Stimulated activated CD4-positive, alpha-beta T cell treated with anti-CD3 and anti-CD28 coated beads, Interleukin-15, amount 100 ng/mL, for 24 hours (primary cell): ENCODE measurements around the gene NOP16.
A peak's percentile ranks its signal among the peaks of the same experiment; 100 is the strongest.

Experiments used
- DNase-seq: peaks from one replicate; pipeline ENCODE4 v3.0.0-alpha.2; 2020

NOP16 gene

DNA sequence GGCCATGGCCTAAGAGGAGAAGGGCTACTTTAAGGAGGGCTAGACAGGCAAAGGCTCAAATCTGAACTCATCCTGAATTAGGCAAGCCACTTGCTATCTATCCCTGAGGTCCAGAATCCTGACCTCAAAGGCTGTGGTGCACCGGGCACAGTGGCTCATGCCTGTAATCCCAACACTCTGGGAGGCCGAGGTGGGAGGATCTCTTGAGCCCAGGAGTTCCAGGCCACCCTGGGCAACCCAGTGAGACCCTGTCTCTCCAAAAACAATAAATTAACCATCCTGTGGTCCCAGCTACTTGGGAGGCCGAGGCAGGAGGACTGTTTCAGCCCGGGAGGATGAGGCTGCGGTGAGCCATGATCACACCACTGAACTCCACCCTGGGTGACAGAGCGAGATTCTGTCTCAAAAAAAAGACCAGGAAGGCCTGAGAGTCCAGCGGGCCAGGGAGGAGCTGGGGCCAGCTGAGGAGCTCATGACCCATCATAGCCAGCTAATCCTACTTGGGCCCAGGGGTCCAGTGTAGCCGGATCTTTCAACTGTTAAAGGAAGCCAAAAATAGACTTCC is 4.0 kb downstream of the NOP16 start:
- DNase-seq, result no peak

DNA sequence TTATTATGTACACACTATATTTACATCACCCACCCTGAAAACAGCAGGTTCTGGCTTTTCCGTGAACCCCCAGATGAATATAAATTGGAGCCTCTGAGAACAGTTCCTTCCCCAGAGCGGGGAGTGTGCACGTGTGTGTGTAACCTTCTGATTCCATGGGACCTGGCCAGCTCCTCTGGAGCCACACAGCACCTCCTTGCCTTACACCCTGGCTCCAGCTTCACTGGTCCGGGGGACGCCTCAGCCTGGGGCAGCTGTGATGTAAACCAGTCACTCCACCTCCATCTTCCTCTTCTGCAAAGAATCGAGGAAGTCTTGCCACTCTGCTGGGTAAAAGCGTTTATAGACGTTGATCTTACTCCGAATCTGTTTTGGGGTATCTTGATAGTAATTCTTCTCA is 4.4 kb downstream of the NOP16 start:
- no peak for DNase-seq

DNA sequence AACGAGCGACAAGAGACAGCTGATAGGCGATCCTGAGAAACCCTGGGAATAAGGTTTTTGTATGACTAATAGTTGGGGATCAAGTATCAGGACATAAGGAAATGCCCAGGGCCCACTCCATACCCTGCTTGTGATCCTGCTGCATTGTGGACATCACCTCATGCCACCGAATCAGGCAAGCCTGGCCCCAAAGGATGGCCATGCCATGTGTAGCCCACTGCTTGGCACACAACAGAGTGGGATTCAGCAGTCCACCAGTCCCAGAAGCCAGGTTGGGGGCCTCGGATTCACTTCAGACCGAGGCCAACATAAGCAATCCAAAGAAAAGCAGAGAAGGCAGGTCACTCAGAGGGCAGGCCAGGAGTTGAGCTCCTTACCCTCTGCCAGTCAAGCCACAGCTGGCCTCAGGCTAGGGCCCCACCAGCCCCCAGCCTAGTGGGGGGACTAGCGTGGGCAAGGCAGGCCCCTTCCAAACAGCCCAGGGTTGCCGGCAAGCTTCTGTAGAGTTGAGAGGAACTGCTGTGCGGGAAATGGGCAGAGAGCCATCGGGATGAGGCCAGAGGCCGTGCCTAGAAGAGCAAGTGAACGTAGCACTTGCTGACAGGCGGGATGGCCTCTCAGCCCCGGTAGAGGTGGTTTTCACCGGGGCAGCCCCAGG is 5.0 kb downstream of the NOP16 start:
- no peak for DNase-seq

DNA sequence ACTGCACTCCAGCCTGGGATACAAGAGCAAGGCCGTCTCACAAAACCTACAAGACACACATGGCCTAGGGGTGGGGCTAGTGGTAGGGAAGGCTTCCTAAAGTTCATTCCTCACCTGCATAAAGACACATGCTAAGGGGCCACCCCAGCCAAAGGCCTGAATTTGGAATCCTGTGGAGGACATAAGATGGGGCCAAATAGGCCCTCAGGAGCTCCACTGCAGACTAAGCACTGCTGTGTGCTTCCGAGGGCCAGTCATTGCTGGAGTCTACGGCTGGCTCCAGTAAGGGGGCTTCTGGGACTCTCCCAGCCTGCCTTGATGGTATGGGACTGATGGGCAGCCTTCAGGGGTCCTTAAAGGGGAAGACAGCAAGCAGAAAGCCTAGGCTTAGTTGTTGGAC is 5.7 kb downstream of the NOP16 start:
- DNase-seq, result no peak

DNA sequence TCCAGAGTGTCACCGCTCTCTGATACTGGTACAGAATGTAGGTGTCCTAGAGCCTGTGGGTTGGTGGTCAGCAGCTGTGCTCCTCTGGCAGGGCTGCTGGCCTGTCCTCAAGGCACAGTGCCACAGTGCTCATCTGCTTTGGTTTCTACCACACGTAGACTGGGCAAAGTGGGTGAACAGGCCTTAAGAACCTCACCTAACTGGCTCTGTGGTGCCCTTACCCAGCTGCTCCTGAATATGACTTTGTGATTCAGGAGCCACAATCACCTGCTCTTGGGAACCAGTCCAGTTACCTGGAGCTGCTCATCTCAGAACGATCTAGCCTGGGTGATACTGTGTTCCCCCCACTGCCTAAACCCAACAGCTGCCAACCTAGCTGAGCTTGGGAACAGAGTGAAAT is 6.4 kb downstream of the NOP16 start:
- DNase-seq, result no peak

DNA sequence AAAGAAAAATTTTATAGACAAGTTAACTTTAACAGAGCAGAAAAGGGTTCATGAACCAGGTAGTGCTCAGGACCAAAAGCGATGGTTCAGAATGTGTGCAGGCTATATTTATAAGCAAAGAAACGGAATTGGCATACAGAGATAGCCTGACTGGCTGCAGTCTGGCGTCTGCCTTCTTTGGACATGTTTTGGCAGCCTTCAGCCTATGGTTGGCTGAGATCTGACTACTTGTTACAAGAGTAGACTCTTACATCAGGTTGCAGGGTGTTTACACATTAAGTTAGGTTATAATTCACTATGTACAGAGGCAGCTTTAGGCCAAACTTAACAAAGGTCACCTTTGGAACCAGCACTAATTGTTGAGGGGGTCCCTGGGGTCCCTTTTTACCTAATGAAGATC is 7.0 kb downstream of the NOP16 start:
- DNase-seq, result no peak

DNA sequence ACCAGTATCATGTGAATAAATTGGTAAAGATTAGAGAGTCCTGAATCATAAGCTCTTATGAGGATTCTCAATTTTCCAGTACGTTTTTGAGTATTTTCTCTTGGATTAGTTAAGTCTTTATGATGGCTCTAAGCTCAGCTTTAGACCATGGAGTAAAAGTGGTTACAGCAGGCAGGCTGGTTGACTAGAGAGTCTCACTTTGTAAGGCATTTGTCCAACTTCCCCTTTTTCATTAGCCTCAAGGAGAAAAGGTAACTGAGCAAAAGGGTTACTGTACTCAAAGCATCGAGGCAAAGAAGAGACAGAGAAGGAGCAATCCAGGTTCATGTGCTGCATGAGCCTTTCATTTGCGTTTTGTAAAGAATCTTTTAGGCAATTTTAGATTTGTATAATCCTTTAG is 8.5 kb downstream of the NOP16 start:
- no peak for DNase-seq

DNA sequence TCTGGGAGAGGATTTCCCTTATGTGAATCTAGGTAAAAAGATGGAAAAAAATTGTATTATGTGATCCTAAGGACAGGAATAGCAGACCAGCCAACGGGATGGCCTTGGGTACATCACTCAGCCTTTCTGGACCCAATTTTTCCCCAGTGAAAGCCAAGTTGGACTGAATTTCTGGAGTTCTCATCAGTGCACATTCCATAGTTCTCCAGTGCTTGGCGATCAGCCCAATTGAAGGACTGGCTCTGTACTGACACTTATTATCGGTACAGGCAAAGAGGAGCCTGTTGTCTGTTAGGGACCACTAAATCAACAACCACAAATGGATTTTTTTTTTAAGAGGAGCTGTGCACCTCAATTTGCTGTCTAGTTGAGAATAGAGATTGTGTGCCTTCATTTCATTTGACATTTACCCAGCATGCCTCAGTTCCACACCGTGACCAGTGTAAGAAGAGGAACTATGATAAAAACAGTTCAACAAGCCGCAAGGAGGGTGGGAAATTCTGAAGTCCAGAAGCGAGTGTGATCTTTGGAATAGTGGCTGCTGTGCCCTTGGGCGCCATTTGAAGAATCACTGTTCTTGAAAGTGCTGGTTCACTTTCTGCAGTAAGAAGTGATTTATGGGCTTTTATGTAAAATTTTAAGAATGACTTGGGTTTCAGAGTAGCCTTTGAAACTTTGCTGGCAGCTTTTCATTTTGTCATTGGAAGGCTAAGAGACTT is 15.1 kb downstream of the NOP16 start:
- DNase-seq, result no peak

DNA sequence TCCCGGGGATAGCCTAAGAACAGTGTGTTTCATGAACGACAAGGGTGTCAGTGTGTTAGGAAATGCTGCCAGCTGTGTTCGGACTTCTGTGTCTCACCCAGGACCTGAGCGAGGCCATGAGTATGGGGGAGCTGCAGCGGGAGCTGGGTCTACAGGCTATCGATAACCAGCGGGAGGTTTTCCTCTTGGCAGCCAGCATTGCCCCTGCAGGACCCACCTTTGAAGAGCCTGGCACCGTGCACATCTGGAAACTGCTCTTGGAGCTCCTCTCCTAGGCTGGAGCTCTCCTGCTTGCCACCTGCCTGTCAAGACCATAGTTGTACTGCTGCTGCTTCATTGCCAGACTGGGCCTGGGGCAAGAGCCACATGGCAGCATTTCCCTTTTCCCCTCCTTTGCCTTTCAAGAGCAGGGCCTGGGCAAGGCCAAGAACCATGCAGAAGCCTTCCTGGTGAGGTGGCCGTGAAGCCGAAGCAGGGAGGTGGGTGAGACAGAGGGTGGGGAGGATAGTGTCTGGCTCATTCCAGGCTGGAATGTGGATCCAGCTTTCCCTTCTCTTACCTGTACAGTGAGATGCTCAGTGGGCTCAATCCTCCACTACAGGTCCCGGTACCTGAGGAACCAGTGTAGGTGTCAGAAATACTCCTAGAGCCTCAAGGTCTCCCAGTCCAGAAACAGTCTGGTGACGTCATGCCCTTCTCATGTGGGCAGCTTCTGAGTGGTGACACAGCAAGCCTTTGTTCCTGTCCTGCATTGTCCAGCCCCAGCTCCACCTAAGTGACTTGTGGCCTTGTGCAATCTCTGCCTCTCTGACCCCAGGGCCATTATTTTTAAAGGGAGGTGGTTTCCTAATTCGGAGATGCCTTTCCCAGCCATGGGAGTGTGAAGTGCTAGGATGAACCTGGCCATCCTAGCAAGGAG is 16.5 kb downstream of the NOP16 start:
- DNase-seq, result no peak

DNA sequence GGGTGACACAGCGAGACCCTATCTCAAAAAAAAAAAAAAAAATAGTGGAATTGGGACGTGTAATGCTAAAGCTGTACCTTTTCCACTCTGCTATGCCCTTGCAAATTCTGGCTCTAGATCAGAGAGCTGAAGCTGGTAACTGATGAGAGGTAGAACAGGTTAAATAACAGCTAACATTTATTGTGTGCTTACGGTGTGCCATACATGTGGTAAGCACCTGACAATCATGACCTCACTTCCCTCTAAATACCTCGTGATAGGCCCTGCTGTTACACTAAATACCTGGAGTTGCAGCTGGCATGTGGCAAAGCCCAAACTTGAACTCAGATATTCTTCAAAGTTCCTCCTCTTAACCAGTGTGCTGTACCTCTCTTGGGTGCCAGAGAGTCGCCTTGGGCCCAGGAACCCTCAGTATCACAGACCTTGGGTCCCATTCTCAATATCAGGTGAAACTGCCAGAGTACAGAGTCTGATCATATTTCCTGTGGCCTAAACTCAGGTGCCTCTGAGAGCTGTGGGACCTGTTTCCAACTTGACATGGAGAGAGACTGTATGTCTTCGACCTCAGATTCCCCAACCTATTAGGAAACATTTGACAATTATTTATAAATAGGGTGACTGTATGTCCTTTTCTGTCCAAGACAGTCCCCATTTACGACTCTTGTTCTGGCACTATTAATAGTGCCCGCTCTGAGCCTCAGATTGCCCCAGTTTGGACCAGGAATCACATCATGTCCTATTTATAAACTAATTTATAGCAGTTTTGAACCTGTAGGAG is 18.3 kb downstream of the NOP16 start:
- no peak for DNase-seq

DNA sequence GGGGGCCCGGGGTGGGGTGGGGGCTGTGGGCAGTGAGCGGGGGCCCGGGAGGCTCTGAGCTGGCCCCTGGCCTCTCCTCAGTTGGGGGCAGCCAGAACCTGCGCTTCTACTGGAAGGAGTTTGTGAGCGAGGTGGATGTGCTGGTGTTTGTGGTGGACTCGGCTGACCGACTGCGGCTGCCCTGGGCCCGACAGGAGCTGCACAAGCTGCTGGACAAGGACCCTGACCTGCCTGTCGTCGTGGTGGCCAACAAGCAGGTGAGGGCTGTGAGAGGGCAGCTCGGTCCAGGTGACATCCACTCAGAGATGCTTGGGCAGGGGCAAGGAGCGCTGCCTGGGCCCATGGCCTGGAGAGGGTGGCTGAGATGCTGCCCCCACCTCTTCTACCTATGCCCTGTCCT is 19.7 kb downstream of the NOP16 start:
- no peak for DNase-seq

DNA sequence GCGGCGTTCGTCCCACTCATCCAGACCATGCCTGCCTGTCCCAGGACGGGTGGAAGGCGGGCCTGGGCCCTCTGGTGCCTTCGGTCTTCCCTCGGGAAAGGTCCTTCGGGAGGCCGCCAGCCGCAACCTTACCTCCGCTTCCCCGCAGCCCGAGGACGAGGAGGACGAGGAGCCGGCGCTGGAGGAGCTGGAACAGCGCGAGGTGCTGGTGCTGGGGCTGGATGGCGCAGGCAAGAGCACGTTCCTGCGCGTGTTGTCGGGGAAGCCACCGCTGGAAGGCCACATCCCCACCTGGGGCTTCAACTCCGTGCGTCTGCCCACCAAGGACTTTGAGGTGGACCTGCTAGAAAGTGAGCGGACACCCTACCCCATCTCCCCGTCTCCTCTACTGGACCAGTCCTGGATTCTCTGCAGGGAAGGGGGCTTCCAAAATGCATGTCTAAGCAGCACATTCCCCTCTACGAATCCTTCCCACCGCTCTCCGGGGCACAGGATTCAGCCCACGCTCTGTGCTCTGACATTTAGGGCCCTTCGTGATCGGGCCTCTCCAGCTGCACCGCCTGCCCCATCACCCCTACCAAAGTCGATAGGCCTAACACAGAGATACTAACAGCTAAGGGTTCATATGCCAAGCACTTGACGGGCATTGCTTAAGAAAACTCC is 22.0 kb downstream of the NOP16 start:
- DNase-seq, result no peak

DNA sequence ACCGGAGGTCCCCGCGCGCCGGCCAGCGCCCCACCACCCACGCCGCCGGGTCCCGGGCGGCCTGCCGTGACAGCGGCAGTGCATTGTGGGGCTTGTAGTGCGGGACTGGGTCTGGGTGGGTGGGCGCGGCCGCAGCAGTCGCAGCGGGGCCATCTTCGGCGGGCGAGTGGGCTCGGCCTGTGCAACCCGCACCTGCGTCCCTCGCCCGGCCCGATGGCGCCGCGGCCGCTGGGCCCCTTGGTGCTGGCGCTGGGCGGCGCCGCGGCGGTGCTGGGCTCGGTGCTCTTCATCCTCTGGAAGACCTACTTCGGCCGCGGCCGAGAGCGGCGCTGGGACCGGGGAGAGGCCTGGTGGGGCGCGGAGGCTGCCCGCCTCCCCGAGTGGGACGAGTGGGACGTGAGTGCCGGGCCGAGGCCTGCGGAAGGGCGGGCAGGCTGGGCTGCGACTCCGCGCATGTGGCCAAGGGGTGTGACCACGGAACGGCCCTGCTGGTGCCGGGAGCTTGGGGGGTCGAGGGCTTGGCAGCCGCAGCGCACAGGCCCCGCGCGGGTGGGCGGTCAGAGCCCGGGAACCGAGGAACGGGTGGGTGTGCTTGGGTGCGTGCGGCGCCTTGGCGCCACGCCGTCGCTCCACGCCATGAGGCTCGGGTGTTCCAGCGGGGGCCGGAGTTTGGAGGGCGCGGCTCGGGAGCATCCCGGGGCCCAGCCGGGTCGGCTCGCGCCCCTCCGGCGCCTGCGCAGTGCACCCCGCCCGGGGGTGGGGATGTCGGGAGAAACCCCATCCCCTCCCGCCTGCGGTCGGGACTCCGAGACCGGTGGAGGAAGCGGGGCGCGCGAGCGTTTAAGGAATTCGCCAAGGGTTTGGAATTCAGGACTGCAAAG is 22.8 kb downstream of the NOP16 start, which contains the start of gene ARL10:
Gene ARL10, plus strand, starts transcription at position 137 of the 881 bp plus-strand sequence. Its CDS starts 77 bp downstream, at position 214.
- DNase-seq, result peak; percentile 81

DNA sequence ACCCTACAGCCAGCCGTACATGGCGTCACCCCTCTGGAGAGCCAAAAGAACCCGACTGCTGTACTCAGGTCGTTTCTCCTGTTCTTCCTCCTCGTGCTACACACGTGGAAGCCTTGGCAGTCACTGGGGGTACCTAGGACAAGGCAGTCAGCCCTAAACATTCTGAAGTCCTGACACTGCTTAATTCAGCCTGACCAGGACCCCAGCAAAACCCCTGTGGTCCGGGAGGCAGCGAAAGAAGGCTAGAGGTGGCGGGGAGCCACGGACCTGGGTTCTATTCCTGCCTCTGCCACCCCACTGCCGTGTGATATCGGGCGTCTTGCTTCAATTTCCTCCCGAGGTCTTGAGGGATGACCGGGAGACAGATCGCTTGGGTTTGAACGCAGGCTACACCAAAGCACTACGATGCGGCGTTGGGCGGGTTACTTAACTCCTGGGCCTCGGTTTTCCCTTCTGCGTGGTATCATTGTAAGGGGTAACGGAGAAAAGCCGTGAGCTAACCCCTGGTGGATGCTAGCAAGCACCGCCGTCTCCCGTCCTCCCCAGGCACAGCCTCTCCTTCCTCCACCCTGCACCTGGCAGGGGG is 23.5 kb downstream of the NOP16 start:
- DNase-seq, result no peak

DNA sequence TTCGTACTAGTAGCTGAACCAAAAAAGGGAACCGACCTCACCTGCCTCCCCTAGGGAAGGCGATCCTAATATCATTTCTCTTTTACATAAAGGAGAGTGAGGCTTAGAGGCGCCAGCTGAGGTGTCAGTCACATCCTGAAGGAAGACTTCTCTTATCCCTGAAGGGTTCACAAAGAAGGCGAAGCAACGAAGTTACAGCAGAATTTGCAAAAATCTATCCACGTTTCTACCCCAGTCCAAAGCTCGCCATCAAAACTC is 26.2 kb downstream of the NOP16 start:
- DNase-seq, result no peak

DNA sequence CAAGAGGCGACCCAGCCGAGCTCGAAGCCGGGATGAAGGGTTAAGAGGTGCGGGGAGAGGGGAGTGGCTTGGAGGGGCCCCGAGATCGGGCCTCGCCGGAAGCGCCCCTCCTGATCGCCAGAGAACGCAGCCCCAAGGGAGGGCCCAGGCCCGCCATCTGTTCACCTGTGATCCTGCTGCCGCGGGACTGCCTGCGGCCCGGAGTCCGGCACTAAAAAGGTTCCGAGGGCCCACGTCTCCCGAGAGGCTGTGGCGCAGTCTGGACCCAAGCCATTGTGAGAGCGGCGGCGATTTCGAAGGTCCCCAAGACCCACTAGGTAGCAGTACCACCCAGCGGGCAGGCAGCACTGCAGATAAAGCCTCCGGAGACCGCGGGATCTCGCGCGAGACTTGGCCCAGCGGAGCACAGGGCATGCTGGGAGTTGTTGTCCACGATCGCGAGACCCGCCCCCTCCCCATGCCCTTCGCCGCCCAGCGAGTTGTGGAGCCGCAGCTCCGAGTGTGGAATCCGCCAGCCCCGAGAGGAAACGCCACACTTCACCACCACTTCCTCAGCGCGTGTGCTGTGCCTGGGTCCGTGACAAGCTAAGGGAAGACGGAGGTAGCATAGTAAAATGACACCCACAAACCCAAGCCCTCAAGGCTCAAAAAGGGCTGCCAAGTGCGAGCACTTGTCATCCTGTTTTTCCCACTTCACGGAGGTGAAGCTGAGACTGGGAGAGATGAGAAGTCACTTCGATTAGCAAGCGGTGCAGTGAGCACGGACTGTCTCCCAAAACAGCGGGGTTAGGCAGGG is 26.8 kb downstream of the NOP16 start, which contains the start of gene KIAA1191:
Gene KIAA1191, minus strand, starts transcription at position 328 of the 796 bp plus-strand sequence. CDS start 2,256 bp downstream, outside the sequence.
- peak; percentile 97 for DNase-seq

DNA sequence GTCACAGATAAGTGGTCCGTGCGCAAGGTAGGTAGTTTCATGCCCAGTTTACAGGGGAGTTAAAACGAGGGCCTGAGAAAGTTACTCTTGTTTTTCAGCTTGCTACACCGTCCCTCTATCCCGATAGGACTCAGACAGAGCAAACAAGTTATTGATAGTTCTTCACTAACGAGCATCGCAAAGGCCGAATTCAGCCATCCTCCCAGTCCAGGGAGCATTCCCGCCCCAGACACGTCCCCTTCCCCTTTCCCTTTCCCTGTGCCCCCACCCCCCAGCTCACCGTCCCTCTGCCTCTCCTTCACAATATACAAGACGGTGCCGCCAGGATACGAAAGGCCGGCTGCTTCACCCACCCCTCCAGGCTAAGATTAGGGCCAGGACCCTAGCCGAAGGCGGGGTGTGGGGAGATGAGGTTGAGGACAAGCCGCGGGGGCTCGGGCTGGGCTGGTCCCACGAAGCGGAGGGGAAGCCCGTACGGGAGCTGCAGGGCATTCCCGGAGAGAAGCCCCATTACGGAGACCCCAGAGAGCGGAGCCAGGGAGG is 27.4 kb downstream of the NOP16 start:
- no peak for DNase-seq

DNA sequence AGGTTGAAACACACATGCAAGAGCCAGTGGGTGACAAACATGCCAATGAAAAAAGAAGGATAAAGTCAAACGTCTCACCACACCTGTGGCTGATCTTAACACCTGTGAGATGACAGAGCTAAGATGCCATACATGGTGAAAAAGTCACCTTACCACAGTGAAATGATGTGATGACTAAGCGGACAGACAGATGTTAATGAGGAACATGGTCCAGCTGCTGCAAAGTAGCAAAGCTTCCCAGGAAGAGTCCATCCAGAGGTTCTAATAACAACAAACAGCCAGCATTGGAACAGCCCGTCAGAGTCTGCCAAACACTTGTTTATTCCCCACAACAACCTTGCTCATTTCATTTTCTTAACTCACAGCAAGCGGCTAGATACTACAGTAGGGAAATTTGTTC is 28.7 kb downstream of the NOP16 start:
- DNase-seq, result no peak

DNA sequence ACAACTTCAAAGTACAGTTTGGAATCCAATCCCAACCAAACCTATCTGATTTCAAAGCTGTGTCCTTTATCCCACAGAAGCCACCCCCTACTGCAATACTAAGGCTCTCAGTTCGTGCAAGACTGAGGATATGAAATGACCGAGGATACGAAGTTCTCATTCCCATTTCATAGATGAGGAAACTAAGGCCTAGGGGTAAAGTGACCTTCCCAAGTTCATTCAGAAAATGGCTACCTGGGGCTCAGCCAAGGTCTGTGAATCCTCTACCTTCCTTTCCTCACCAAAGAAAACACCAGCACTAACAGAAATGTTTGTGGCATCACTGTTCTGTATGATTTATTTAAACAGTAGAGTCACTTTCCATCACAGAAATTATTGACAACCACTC is 32.2 kb downstream of the NOP16 start:
- no peak for DNase-seq
